ENCODE measurements around the gene CTNNB1.

Gene CTNNB1

DNA sequence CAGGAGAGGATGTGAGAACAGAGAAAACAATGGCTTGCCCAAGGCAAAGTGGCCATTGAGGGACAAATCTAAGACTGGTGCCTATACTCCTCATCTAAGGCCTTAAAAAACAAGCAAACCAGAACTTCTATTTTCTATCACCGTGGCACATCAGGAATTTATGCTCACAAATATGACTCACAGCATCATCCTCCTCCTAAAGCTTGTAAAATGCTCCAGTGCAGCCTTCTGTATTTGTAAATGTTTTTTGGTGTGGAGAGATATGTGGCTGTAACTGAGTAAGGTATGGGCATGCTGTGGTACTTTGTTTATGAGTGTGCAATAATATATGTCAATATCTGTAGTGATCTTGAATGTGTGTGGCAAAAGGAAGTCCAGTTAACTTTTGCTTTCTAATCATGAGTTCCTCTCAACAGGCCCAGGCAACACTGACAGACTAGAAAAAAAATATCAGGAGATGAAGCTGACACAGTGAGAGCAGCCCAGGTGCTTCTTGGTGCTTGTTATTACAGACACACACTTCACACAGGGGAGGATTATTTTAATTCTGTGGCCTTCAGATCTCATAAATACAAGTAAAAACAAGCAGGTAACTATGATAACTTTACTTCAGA, 60.3 kb downstream of the CTNNB1 start:
- DNase-seq (ENCODE audit: low read depth) = peak; percentile 26
- no peak overlapping the region for H3K4me3 ChIP-seq (ENCODE audit: control insufficient read depth, low read depth, low read length)
- no peak for TF ChIP-seq CTCF (conservative IDR thresholded peaks at IDR 0.05; ENCODE audit: control insufficient read depth, insufficient read depth, low read depth, low read length)

GRCh38 chr3:41260063-41260450, 60.8 kb downstream of the CTNNB1 start:
- no peak overlapping the region for H3K4me3 ChIP-seq (ENCODE audit: control insufficient read depth, low read depth, low read length)
- no peak for DNase-seq (ENCODE audit: low read depth)
- TF ChIP-seq CTCF (conservative IDR thresholded peaks at IDR 0.05; ENCODE audit: control insufficient read depth, insufficient read depth, low read depth, low read length) = no peak

GRCh38 chr3:41265011-41265545, 65.8 kb downstream of the CTNNB1 start:
- no peak overlapping the region for H3K4me3 ChIP-seq (ENCODE audit: control insufficient read depth, low read depth, low read length)
- TF ChIP-seq CTCF (conservative IDR thresholded peaks at IDR 0.05; ENCODE audit: control insufficient read depth, insufficient read depth, low read depth, low read length) = no peak
- DNase-seq (ENCODE audit: low read depth) = peak; percentile 61

DNA sequence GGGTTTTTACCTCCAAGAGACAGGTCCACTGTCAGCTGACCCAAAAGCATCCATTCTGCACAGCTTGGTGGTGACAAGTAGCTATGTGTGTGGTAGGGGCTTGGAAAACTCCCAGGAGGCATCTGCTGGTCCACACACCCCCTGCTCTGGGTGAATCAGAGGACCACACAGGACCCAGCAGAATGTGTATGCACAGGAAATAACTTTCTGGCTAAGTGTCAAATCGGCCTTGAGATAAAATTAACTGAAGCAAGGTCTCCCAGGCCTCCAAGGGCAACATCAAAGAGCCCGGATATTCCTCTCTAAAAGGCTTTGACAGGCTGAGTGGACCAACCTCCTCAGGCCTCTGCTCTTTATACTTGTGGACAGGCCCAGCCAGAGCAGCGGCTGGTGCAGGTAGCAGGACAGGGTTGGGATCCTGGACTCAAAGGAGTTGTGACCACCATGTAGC, 66.5 kb downstream of the CTNNB1 start:
- H3K4me3 ChIP-seq (ENCODE audit: control insufficient read depth, low read depth, low read length) = no peak overlapping the region
- TF ChIP-seq CTCF (conservative IDR thresholded peaks at IDR 0.05; ENCODE audit: control insufficient read depth, insufficient read depth, low read depth, low read length) = no peak
- DNase-seq (ENCODE audit: low read depth) = peak; percentile 88

DNA sequence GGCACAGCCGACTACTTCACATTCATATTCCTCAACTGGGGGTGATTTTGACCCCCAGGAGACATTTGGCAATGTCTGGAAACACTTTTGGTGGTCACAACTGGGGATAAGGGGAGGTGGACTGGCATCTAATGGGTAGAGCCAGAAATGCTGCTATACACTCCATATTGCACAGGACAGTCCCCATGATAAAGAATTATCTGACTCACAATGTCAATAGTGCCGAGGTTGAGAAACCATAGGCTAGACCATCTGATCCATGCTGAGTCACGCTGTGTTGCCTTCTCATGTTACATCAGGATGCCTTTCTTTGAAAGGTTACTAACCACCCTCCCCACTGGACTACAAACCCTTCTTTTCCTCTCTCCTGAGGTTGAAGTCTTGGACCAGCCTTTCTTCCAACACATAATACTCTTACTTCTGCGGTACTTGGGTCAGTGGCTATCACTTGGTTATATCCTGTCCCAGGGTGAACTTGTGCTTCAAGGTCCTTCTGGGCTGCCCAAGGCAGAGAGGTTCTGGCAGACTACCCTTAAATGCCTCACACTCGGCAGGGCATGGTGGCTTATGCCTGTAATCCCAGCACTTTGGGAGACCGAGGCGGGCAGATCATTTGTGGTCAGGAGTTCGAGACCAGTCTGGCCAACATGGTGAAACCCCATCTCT, 68.8 kb downstream of the CTNNB1 start:
- no peak for TF ChIP-seq CTCF (conservative IDR thresholded peaks at IDR 0.05; ENCODE audit: control insufficient read depth, insufficient read depth, low read depth, low read length)
- DNase-seq (ENCODE audit: low read depth) = peak; percentile 98
- H3K4me3 ChIP-seq (ENCODE audit: control insufficient read depth, low read depth, low read length) = no peak overlapping the region

GRCh38 chr3:41272667-41273066, 73.4 kb downstream of the CTNNB1 start:
- TF ChIP-seq CTCF (conservative IDR thresholded peaks at IDR 0.05; ENCODE audit: control insufficient read depth, insufficient read depth, low read depth, low read length) = no peak
- DNase-seq (ENCODE audit: low read depth) = no peak

More at GRCh38 chr3:41272667-41273066, 73.4 kb downstream of the CTNNB1 start:
- H3K4me3 ChIP-seq (ENCODE audit: control insufficient read depth, low read depth, low read length) = no peak overlapping the region

All from fibroblast of mammary gland (primary cell).